ENCODE measurements around the gene GMPPA.

Gene GMPPA

GRCh38 chr2:219498280-219499057 is at the start of gene GMPPA:
Gene GMPPA, plus strand, starts transcription at chr2:219498891. Its CDS starts 1,085 bp downstream, at chr2:219499976.
- peak; percentile 91 to 92 for DNase-seq

- DNase-seq = no peak
Measured at GRCh38 chr2:219449609-219450008, 49.1 kb upstream of the GMPPA start.

- no peak for DNase-seq
Measured at GRCh38 chr2:219451661-219452360, 46.9 kb upstream of the GMPPA start.

- no peak for DNase-seq
Measured at GRCh38 chr2:219452361-219453317, 46.1 kb upstream of the GMPPA start.

GRCh38 chr2:219453671-219454590 is 44.8 kb upstream of the GMPPA start:
- no peak for DNase-seq

GRCh38 chr2:219455581-219455980 is 43.1 kb upstream of the GMPPA start:
- DNase-seq = no peak

- no peak for DNase-seq
Measured at GRCh38 chr2:219457784-219458369, 40.8 kb upstream of the GMPPA start.

GRCh38 chr2:219458996-219459395 is 39.7 kb upstream of the GMPPA start:
- DNase-seq = no peak

- no peak for DNase-seq
Measured at GRCh38 chr2:219459460-219460311, 39.0 kb upstream of the GMPPA start.

- DNase-seq = no peak
Measured at GRCh38 chr2:219460424-219460926, 38.2 kb upstream of the GMPPA start.

- DNase-seq = no peak
Measured at GRCh38 chr2:219461047-219461514, 37.6 kb upstream of the GMPPA start.

- no peak for DNase-seq
Measured at GRCh38 chr2:219461669-219462068, 37.0 kb upstream of the GMPPA start.

GRCh38 chr2:219462349-219462748 is 36.3 kb upstream of the GMPPA start:
- no peak for DNase-seq

- DNase-seq = no peak
Measured at GRCh38 chr2:219464286-219465032, 34.2 kb upstream of the GMPPA start.

GRCh38 chr2:219465659-219466561 is 32.8 kb upstream of the GMPPA start:
- DNase-seq = no peak

- DNase-seq = no peak
Measured at GRCh38 chr2:219466816-219467735, 31.6 kb upstream of the GMPPA start.

GRCh38 chr2:219467736-219468075 is 31.0 kb upstream of the GMPPA start:
- DNase-seq = no peak
